Measurements from ENCODE around the gene SYTL3. TPM values are rescaled to one million over a fixed set of nuclear protein-coding genes. Genes with fewer than 3 reads are reported as not detected.
A peak's percentile ranks its signal among the peaks of the same experiment; 100 is the strongest.

SYTL3 gene
- total RNA-seq, 1 experiment from 2014 or later: 7.8 TPM

DNA sequence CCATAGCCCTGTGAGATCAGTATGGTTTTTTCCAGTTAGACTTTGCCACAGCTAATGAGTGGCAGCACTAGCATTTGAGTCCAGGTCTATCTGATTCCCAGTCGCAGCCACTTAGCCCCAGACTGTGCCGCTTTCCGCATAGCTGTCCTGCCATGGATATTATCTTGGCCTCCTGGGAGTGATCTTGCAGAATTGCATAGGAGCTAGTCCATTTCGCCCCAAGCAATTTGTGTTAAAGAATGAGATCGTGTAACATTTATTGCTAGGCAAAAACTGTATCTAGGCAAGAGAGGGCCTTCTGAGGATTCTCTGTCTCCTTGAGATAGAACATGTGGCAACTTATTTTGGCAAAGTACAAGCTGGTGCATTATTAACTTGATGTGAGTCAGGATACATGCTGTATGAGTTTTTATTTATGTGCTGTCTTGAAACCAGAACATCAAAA is 95.2 kb downstream of the SYTL3 start:
- ChIA-PET POLR2A (ENCODE audit: unreplicated experiment) (no interaction called here), CTCF (no interaction called here)
- Histone ChIP-seq H3K79me2 (ENCODE audit: low read depth) (peaks cover 19% of the 10 kb centered on the region), H3K27me3 (ENCODE audit: insufficient read depth, low read depth) (no peaks in the 10 kb centered on the region), H3K4me1 (replicated peaks; ENCODE audit: insufficient read depth) (peaks cover 21% of the 10 kb centered on the region), H4K20me1 (ENCODE audit: insufficient read depth) (no peaks in the 10 kb centered on the region), H3K4me3 (no peak overlapping the region), H3K9me2 (ENCODE audit: insufficient read depth) (no peaks in the 10 kb centered on the region), H3K9me3 (ENCODE audit: insufficient read depth, low read depth) (peaks cover 6% of the 10 kb centered on the region; the same call in 1 of the 2 replicates), H3K27ac (no peak overlapping the region), H3K36me3 (ENCODE audit: low read depth) (peaks cover 33% of the 10 kb centered on the region; the same call in 1 of the 2 replicates), H3K4me2 (no peak overlapping the region), H3F3A (ENCODE audit: insufficient read depth, low read depth) (peaks cover 15% of the 10 kb centered on the region; the same call in 1 of the 2 replicates), H2AFZ (no peak overlapping the region)
- intact Hi-C loops (cut with micrococcal nuclease; ENCODE audit: unreplicated experiment): no loop called here
- BruUV-seq (replicated peaks): no TSS peak
- TF ChIP-seq, protein P1, sequence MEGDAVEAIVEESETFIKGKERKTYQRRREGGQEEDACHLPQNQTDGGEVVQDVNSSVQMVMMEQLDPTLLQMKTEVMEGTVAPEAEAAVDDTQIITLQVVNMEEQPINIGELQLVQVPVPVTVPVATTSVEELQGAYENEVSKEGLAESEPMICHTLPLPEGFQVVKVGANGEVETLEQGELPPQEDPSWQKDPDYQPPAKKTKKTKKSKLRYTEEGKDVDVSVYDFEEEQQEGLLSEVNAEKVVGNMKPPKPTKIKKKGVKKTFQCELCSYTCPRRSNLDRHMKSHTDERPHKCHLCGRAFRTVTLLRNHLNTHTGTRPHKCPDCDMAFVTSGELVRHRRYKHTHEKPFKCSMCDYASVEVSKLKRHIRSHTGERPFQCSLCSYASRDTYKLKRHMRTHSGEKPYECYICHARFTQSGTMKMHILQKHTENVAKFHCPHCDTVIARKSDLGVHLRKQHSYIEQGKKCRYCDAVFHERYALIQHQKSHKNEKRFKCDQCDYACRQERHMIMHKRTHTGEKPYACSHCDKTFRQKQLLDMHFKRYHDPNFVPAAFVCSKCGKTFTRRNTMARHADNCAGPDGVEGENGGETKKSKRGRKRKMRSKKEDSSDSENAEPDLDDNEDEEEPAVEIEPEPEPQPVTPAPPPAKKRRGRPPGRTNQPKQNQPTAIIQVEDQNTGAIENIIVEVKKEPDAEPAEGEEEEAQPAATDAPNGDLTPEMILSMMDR (conservative IDR thresholded peaks at IDR 0.05): no peak
- TF ChIP-seq EZH2 (IDR thresholded peaks at IDR 0.05; ENCODE audit: low read depth): no peak
- no peak for DNase-seq

DNA sequence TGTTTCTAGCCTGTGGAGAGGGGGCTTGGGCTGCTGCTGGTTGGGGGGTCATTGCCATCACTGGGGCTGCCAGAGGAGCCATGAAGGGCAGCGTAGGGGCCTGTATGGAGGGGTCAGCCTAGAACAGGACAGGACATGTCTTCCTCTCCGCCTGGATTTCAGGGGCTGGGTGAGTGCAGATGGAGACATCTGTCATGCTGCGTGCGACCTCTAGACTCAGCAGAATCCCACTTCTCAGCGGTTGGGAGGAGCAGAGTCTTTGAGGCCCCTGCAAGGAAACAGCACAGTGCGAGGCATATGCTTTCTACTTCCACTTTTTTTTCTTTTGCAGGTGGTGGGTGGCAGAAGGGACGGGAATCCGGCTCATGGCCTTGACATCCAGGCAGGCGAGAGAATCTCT is 101.4 kb downstream of the SYTL3 start:
- H3K4me3 ChIP-seq: no peak overlapping the region
- H3K4me1 ChIP-seq (replicated peaks; ENCODE audit: insufficient read depth): no peaks in the 10 kb centered on the region
- H3F3A ChIP-seq (ENCODE audit: insufficient read depth, low read depth): peaks cover 8% of the 10 kb centered on the region; the same call in 1 of the 2 replicates
- H3K79me2 ChIP-seq (ENCODE audit: low read depth): no peaks in the 10 kb centered on the region
- intact Hi-C loops (cut with micrococcal nuclease; ENCODE audit: unreplicated experiment): no loop called here
- H3K36me3 ChIP-seq (ENCODE audit: low read depth): no peaks in the 10 kb centered on the region
- ChIA-PET POLR2A (ENCODE audit: unreplicated experiment) (no interaction called here), CTCF (no interaction called here)
- H3K4me2 ChIP-seq: no peak overlapping the region
- BruUV-seq (replicated peaks): no TSS peak
- H3K27me3 ChIP-seq (ENCODE audit: insufficient read depth, low read depth): no peaks in the 10 kb centered on the region
- H3K9me2 ChIP-seq (ENCODE audit: insufficient read depth): no peaks in the 10 kb centered on the region
- no peaks in the 10 kb centered on the region for H4K20me1 ChIP-seq (ENCODE audit: insufficient read depth)
- H2AFZ ChIP-seq: no peak overlapping the region
- peak in 1 of 2 experiments; percentile 21 for DNase-seq
- H3K9me3 ChIP-seq (ENCODE audit: insufficient read depth, low read depth): no peaks in the 10 kb centered on the region
- no peak overlapping the region for H3K27ac ChIP-seq
- TF ChIP-seq, protein P1 (conservative IDR thresholded peaks at IDR 0.05): no peak
- no peak for TF ChIP-seq EZH2 (IDR thresholded peaks at IDR 0.05; ENCODE audit: low read depth)

DNA sequence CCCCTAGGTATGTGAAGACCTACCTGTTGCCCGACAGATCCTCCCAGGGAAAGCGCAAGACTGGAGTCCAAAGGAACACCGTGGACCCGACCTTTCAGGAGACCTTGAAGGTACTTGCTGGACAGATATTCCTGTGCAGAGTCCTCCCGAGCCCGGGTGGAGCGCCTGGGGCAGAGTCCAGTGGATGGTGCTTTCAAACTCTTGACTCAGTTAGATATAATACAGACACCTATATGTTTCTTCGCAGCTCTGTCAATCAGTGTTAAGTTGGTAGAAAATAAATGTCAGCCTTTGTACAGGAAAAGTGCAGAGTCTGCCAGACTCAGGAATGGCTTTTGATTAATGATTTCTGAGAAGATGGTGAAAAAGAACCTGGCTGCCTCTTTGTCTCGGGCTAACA is 102.1 kb downstream of the SYTL3 start:
- Histone ChIP-seq H3K36me3 (ENCODE audit: low read depth) (no peaks in the 10 kb centered on the region), H3K4me3 (no peak overlapping the region), H4K20me1 (ENCODE audit: insufficient read depth) (no peaks in the 10 kb centered on the region), H3K4me1 (replicated peaks; ENCODE audit: insufficient read depth) (no peaks in the 10 kb centered on the region), H3K9me2 (ENCODE audit: insufficient read depth) (no peaks in the 10 kb centered on the region), H3K9me3 (ENCODE audit: insufficient read depth, low read depth) (no peaks in the 10 kb centered on the region), H3F3A (ENCODE audit: insufficient read depth, low read depth) (peaks cover 8% of the 10 kb centered on the region; the same call in 1 of the 2 replicates), H3K27me3 (ENCODE audit: insufficient read depth, low read depth) (no peaks in the 10 kb centered on the region), H2AFZ (no peak overlapping the region), H3K79me2 (ENCODE audit: low read depth) (no peaks in the 10 kb centered on the region), H3K4me2 (no peak overlapping the region), H3K27ac (no peak overlapping the region)
- ChIA-PET CTCF (no interaction called here), POLR2A (ENCODE audit: unreplicated experiment) (no interaction called here)
- TF ChIP-seq EZH2 (IDR thresholded peaks at IDR 0.05; ENCODE audit: low read depth): no peak
- TF ChIP-seq, protein P1 (conservative IDR thresholded peaks at IDR 0.05): no peak
- BruUV-seq (replicated peaks): no TSS peak
- no peak for DNase-seq
- intact Hi-C loops (cut with micrococcal nuclease; ENCODE audit: unreplicated experiment): no loop called here
